HFFc6 (cell line): Measurements from ENCODE around the gene PTPN2. TPM values are rescaled to one million over a fixed set of nuclear protein-coding genes. Genes with fewer than 3 reads are reported as not detected.
"Not testable (repeated sequence)": the region's sequence is repeated elsewhere in the genome, so short reads cannot be mapped to it uniquely, and the experiment has no call there.

ENCODE experiments used
- DNase-seq: peaks from one replicate; pipeline ENCODE4 v3.0.0-alpha.2; 2018
- H3K27ac Mint-ChIP-seq: 2 replicates; pipeline ENCODE4 v1.8.0; 2020; ENCODE audit warnings: mild to moderate bottlenecking, mixed read lengths
- H3K27me3 Mint-ChIP-seq: 2 replicates; pipeline ENCODE4 v1.8.0; 2021; ENCODE audit warnings: mild to moderate bottlenecking, moderate library complexity, mixed read lengths; ENCODE audit not compliant: insufficient read depth
- H3K36me3 Mint-ChIP-seq: 2 replicates; pipeline ENCODE4 v1.8.0; 2021; ENCODE audit warnings: low read depth, mixed read lengths
- H3K4me1 Mint-ChIP-seq: 2 replicates; pipeline ENCODE4 v1.8.0; 2020; ENCODE audit warnings: low read depth, mixed read lengths
- H3K4me3 Mint-ChIP-seq: 2 replicates; pipeline ENCODE4 v1.8.0; 2020; ENCODE audit warnings: mild to moderate bottlenecking, moderate library complexity, mixed read lengths
- H3K9me3 Mint-ChIP-seq: 2 replicates; pipeline ENCODE4 v1.8.0; 2020; ENCODE audit warnings: mild to moderate bottlenecking, mixed read lengths
- total RNA-seq, 6 experiments: library from RNA; stranded (reverse); fragmentation: NEBNext Ultra II Directional; extraction: Animal tissue kit (Norgen Biotek cat#: 25700); gene quantifications; 2 replicates in 1 of 6; 3 replicates in 5 of 6; pipeline ENCODE4 v1.2.3, GENCODE V29; 2021
- TF ChIP-seq, protein P1 (sequence below): fragments of 200-600 bp; sonication (generic); IDR thresholded peaks from 2 replicates; pipeline ENCODE4 v1.5.0; 2021; ENCODE audit warnings: antibody characterized with exemption, mild to moderate bottlenecking

The PTPN2 gene
- total RNA-seq, 6 experiments from 2014 or later = 21.1 to 24.4 (median 23.2) TPM

DNA sequence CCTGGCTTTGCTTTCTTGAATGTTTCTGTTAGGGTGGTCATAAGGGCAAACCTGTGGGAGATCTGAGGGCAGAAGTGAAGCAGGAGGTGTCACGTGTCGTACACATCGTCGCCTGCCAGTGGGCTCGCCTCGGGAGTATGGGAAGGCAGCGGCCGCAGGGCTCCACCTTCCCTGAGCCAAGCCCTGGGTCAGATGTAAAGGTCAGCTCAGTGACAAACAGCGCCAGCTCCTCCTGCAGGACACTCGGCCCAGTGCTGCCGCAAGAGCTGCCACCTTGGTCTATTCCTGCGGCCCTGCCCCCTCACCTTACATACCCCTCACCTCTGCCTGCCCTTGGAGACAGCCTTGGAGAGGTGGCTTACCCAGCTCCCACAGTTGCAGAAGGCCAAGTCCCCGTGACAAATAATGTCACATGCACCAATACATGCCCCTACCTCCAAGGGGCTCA, 117.0 kb downstream of the PTPN2 start:
- no peaks in the 10 kb centered on the region for H3K36me3 Mint-ChIP-seq
- DNase-seq = no peak
- peaks cover 3% of the 10 kb centered on the region for H3K27me3 Mint-ChIP-seq

DNA sequence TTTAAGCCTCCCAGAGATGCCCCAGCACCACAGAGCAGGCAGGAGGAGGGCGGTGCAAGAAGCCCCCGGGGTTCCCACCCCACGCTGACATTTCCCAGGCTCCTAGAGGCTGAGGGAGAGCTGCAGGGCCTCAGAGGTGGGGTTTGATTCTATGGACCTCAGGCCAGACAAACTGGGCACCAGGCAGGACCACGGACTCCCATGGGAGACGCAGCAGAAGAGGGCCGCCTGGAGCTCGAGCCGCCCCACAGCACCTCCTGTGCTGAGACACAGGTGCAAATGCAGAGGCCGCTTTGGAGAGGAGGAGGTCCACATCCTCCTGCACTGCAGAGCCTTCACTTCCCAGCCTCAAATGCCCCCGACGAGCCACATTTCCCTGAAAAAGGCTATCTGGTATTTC, 118.5 kb downstream of the PTPN2 start:
- no peak for DNase-seq
- no peaks in the 10 kb centered on the region for H3K36me3 Mint-ChIP-seq
- H3K4me3 Mint-ChIP-seq = no peak overlapping the region
- peaks cover 23% of the 10 kb centered on the region for H3K4me1 Mint-ChIP-seq
- no peak overlapping the region for H3K27ac Mint-ChIP-seq
- H3K27me3 Mint-ChIP-seq = peaks cover 3% of the 10 kb centered on the region
- H3K9me3 Mint-ChIP-seq = no peaks in the 10 kb centered on the region
- TF ChIP-seq, protein P1, sequence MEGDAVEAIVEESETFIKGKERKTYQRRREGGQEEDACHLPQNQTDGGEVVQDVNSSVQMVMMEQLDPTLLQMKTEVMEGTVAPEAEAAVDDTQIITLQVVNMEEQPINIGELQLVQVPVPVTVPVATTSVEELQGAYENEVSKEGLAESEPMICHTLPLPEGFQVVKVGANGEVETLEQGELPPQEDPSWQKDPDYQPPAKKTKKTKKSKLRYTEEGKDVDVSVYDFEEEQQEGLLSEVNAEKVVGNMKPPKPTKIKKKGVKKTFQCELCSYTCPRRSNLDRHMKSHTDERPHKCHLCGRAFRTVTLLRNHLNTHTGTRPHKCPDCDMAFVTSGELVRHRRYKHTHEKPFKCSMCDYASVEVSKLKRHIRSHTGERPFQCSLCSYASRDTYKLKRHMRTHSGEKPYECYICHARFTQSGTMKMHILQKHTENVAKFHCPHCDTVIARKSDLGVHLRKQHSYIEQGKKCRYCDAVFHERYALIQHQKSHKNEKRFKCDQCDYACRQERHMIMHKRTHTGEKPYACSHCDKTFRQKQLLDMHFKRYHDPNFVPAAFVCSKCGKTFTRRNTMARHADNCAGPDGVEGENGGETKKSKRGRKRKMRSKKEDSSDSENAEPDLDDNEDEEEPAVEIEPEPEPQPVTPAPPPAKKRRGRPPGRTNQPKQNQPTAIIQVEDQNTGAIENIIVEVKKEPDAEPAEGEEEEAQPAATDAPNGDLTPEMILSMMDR = no peak

More for the DNA sequence above, 117.0 kb downstream of the PTPN2 start:
- Mint-ChIP-seq H3K9me3 (no peaks in the 10 kb centered on the region), H3K27ac (no peak overlapping the region), H3K4me3 (no peak overlapping the region), H3K4me1 (peaks cover 24% of the 10 kb centered on the region)
- TF ChIP-seq, protein P1 = no peak; the same call in 1 of the 2 replicates

DNA sequence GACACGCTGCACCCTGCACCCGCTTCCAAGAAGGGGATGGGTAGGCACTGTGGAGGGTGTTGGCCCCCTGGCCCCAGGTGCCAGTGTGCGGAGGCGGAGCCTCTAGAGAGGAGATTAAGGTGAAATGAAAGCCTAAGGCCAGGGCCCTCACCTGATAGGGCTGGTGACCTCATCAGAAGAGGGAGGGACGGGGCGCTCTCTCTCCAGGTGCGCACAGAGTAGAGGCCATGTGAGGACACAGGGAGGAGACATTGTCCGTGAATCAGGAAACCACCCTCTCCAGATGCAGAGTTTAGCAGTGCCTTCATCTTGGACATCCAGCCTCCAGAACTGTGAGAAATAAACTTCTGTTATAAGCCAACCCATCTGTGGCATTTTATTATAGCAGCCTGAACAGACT, 118.9 kb downstream of the PTPN2 start:
- H3K36me3 Mint-ChIP-seq = no peaks in the 10 kb centered on the region
- H3K4me1 Mint-ChIP-seq = peaks cover 18% of the 10 kb centered on the region
- no peak for DNase-seq
- peaks cover 3% of the 10 kb centered on the region for H3K27me3 Mint-ChIP-seq
- TF ChIP-seq, protein P1 = no peak
- H3K9me3 Mint-ChIP-seq = no peaks in the 10 kb centered on the region
- H3K4me3 Mint-ChIP-seq = no peak overlapping the region
- no peak overlapping the region for H3K27ac Mint-ChIP-seq

DNA sequence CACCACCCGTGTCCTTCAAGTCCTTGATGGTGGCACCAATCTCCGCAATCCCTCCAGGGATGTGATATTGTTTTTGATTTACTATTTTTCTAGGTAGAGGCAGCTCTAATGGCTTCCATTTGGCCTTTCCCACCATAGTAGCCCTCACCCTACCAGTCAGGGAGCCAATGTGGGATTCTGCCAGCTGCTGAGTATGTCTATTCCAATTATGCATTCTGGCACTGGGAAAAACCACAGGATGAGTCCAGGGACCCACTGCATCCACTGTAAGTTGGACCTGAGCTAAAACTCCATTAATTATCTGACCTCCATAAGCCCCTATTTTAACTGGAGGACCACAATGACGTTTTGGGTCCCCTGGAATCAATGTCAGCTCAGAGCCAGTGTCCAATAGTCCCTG, 125.5 kb downstream of the PTPN2 start:
- H3K27ac Mint-ChIP-seq, H3K36me3 Mint-ChIP-seq, H3K4me1 Mint-ChIP-seq, H3K27me3 Mint-ChIP-seq, H3K4me3 Mint-ChIP-seq, DNase-seq, H3K9me3 Mint-ChIP-seq: not testable (repeated sequence)

DNA sequence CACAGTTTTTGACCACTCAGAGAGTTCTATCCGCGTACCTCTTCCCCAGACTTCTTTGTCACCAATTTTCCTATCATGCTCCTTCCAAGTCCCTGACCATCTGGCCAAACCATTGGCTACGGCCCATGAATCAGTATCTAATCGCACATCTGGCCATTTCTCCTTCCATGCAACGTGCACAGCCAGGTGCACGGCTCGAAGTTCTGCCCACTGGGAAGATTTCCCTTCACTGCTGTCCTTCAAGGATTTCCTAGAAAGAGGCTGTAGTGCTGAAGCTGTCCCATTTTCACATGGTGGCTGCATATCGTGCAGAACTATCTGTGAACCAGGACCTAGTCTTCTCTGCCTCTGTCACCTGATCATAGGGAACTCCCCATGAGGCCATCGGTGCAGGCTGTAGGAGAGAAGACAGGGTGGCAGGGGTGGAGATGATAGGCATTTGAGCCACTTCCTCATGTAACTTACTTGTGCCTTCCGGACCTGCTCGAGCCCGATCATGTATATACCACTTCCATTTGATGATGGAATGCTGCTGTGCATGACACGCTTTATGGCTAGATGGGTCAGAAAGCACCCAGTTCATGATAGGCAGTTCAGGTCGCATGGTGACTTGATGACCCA, 127.3 kb downstream of the PTPN2 start:
- H3K36me3 Mint-ChIP-seq, DNase-seq, H3K9me3 Mint-ChIP-seq, H3K27ac Mint-ChIP-seq, H3K27me3 Mint-ChIP-seq, H3K4me3 Mint-ChIP-seq, H3K4me1 Mint-ChIP-seq: not testable (repeated sequence)

DNA sequence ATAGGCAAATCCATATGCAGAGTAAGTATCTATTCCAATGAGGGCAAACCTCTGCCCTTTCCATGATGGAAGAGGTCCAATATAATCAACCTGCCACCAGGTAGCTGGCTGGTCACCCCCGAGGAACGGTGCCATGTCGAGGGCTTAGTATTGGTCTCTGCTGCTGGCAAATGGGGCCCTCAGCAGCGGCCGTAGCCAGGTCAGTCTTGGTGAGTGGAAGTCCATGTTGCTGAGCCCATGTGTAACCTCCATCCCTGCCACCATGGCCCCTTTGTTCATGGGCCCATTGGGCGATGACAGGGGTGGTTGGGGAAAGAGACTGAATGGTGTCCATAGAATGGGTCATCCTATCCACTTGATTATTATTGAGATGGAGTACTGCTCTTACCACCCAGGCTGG, 128.4 kb downstream of the PTPN2 start:
- not testable (repeated sequence) for H3K4me3 Mint-ChIP-seq, H3K4me1 Mint-ChIP-seq, H3K27me3 Mint-ChIP-seq, DNase-seq, H3K27ac Mint-ChIP-seq, H3K9me3 Mint-ChIP-seq, H3K36me3 Mint-ChIP-seq

DNA sequence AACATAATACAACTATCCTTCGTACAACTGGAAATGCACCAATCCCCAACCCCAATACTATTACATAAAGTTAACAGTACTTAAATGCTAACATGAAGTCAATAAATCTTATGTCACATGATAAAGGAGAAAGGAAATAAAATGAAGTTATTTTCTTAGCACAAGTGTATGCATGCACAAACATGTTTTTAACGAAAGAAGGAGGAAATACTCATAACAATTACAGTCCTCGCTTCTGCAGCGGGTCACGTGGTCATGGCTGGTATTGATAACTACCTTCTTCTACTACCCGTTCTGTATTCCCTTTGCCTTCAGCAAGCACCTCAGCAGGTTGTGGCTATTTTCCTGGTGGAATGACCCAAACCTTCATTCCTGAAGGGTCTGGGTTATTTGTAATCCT, 129.5 kb downstream of the PTPN2 start:
- Mint-ChIP-seq H3K36me3 (no peaks in the 10 kb centered on the region), H3K27me3 (peaks cover 10% of the 10 kb centered on the region), H3K4me3 (no peak overlapping the region), H3K27ac (no peak overlapping the region), H3K9me3 (no peaks in the 10 kb centered on the region), H3K4me1 (peaks cover 7% of the 10 kb centered on the region)
- TF ChIP-seq, protein P1 = no peak
- no peak for DNase-seq
